ENCODE measurements around the gene SLC16A13.
"Not testable (repeated sequence)": the region's sequence is repeated elsewhere in the genome, so short reads cannot be mapped to it uniquely, and the experiment has no call there.

DNA sequence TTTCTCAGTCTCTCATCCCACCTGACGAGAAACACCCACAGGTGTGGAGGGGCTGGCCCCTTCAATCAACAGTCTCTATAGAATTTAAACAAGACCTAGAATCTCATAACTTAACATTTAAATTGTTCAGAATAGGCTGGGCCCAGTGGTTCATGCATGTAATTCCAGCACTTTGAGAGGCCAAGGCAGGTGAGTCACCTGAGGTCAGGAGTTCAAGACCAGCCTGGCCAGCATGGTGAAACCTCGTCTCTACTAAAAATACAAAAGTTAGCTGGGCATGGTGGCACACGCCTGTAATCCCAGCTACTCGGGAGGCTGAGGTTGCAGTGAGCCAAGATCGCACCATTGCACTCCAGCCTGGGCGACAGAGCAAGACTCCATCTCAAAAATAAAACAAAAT, 53.8 kb downstream of the SLC16A13 start:
- TF ChIP-seq, protein P1, sequence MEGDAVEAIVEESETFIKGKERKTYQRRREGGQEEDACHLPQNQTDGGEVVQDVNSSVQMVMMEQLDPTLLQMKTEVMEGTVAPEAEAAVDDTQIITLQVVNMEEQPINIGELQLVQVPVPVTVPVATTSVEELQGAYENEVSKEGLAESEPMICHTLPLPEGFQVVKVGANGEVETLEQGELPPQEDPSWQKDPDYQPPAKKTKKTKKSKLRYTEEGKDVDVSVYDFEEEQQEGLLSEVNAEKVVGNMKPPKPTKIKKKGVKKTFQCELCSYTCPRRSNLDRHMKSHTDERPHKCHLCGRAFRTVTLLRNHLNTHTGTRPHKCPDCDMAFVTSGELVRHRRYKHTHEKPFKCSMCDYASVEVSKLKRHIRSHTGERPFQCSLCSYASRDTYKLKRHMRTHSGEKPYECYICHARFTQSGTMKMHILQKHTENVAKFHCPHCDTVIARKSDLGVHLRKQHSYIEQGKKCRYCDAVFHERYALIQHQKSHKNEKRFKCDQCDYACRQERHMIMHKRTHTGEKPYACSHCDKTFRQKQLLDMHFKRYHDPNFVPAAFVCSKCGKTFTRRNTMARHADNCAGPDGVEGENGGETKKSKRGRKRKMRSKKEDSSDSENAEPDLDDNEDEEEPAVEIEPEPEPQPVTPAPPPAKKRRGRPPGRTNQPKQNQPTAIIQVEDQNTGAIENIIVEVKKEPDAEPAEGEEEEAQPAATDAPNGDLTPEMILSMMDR (IDR thresholded peaks at IDR 0.05; ENCODE audit: poor library complexity) = not testable (repeated sequence)
- not testable (repeated sequence) for TF ChIP-seq EZH2 (IDR thresholded peaks at IDR 0.05; ENCODE audit: borderline replicate concordance)

Measured in hepatocyte (in vitro differentiated cells).